Left ventricle myocardium inferior (tissue), 1 donor: ENCODE results near the gene P2RY11. TPM values are rescaled to one million over a fixed set of nuclear protein-coding genes. Genes with fewer than 3 reads are reported as not detected.

Source experiments
- DNase-seq: peaks from one replicate; pipeline ENCODE4 v3.0.0-alpha.2; 2020
- H3K27ac ChIP-seq: fragments of 200-600 bp; replicated peaks from 2 replicates; pipeline ENCODE4 v1.8.0; 2021
- H3K27me3 ChIP-seq: fragments of 200-600 bp; 2 replicates; pipeline ENCODE4 v1.8.0; 2021; ENCODE audit warnings: low read depth
- H3K36me3 ChIP-seq: fragments of 200-600 bp; 2 replicates; pipeline ENCODE4 v1.8.0; 2021
- H3K4me1 ChIP-seq: fragments of 200-600 bp; 2 replicates; pipeline ENCODE4 v1.8.0; 2021
- H3K4me3 ChIP-seq: fragments of 200-600 bp; 2 replicates; pipeline ENCODE4 v1.8.0; 2021; ENCODE audit warnings: mild to moderate bottlenecking, moderate library complexity
- H3K9me3 ChIP-seq: fragments of 200-600 bp; replicated peaks from 2 replicates; pipeline ENCODE4 v1.8.0; 2021
- intact Hi-C: fragments of 100-400 bp; cut with micrococcal nuclease; formaldehyde crosslinking; loops from one replicate; pipeline ENCODE4 v1.11.0; 2022
- total RNA-seq: library from RNA; stranded (reverse); fragmentation: NEBNext Ultra II Directional; extraction: Animal tissue kit (Norgen Biotek cat#: 25700); gene quantifications from one replicate; pipeline ENCODE4 v1.2.1, GENCODE V29; 2021
- TF ChIP-seq, protein P1 (sequence below): fragments of 200-600 bp; IDR thresholded peaks from 2 replicates; pipeline ENCODE4 v1.8.0; 2021; ENCODE audit warnings: antibody characterized with exemption, mild to moderate bottlenecking, borderline replicate concordance
- donor health status: DM: no; HTN: yes; CAD: no; lungs with severe emphysema.

The P2RY11 gene
- total RNA-seq, 1 donor from 2014 or later, result 4.1 TPM

DNA sequence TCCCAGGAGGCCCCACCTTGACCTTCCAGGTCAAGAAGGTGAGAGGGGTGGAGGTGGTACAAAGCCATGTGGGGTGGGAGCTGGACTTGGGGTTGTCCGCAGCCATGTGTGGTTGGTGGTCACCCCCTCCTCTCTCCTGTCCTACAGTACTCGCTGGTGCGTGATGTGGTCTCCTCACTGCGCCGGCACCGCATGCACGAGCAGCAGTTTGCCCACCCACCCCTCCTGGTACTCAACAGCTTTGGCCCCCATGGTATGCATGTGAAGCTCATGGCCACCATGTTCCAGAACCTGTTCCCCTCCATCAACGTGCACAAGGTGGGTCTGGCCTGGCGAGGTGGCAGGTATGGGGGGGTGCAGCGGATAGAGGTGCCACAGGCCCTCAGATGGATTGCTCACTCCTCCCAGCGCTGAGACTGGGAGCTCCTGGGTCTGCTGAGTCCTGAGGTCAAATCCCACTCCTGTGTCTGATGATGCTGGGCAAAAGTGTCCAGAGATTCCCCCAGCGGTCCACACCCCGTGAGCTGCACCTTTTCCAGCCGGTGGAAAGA lies 3.6 kb upstream of the P2RY11 start:
- Histone ChIP-seq H3K4me1 (peaks cover 26% of the 10 kb centered on the region), H3K27me3 (no peaks in the 10 kb centered on the region), H3K9me3 (no peaks in the 10 kb centered on the region), H3K4me3 (no peak overlapping the region), H3K27ac (no peak overlapping the region), H3K36me3 (peaks cover 44% of the 10 kb centered on the region)
- TF ChIP-seq, protein P1, sequence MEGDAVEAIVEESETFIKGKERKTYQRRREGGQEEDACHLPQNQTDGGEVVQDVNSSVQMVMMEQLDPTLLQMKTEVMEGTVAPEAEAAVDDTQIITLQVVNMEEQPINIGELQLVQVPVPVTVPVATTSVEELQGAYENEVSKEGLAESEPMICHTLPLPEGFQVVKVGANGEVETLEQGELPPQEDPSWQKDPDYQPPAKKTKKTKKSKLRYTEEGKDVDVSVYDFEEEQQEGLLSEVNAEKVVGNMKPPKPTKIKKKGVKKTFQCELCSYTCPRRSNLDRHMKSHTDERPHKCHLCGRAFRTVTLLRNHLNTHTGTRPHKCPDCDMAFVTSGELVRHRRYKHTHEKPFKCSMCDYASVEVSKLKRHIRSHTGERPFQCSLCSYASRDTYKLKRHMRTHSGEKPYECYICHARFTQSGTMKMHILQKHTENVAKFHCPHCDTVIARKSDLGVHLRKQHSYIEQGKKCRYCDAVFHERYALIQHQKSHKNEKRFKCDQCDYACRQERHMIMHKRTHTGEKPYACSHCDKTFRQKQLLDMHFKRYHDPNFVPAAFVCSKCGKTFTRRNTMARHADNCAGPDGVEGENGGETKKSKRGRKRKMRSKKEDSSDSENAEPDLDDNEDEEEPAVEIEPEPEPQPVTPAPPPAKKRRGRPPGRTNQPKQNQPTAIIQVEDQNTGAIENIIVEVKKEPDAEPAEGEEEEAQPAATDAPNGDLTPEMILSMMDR, result no peak
- intact Hi-C loops, result no loop called here
- DNase-seq, result no peak

DNA sequence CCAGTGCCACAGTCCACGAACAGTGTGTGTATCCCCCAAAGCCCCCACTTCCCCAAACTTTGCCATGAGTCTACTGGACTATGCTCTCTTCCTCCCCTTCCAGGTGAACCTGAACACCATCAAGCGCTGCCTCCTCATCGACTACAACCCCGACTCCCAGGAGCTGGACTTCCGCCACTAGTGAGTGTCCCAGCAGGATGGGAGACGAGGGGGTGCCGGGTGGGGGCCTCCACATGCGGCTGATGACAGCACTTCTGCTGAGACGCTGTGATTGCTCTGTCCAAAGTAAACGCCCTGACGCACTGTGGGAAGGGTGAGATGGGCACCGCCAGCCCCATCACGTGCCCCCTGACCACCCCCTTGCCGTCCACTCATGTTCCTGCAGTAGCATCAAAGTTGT lies 2.0 kb upstream of the P2RY11 start:
- intact Hi-C loops, result no loop called here
- Histone ChIP-seq H3K27ac (no peak overlapping the region), H3K4me1 (peaks cover 31% of the 10 kb centered on the region), H3K27me3 (no peaks in the 10 kb centered on the region), H3K9me3 (no peaks in the 10 kb centered on the region), H3K4me3 (no peak overlapping the region), H3K36me3 (peaks cover 45% of the 10 kb centered on the region)
- DNase-seq, result no peak
- TF ChIP-seq, protein P1, result no peak

DNA sequence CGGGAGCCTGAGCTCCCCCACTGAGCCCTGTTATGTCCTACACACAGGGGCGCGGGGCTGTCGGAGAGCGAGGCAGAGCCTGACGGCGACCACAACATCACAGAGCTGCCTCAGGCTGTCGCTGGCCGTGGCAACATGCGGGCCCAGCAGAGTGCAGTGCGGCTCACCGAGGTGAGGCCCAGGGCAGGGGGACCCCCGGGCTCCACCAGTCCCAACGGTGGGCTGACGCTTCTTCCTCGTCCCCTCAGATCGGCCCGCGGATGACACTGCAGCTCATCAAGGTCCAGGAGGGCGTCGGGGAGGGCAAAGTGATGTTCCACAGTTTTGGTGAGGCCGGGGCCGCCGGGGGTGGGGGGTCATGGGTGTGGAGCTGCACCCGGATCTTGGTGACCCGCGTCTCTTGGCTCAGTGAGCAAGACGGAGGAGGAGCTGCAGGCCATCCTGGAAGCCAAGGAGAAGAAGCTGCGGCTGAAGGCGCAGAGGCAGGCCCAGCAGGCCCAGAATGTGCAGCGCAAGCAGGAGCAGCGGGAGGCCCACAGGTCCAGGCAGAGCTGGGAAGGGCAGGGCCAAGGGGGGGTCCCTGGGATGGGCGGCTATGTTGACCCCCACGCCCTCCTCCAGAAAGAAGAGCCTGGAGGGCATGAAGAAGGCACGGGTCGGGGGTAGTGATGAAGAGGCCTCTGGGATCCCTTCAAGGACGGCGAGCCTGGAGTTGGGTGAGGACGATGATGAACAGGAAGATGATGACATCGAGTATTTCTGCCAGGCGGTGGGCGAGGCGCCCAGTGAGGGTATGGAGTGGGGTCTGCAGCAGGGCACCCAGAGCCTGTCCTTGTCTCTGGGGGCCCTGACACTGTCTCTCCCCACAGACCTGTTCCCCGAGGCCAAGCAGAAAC lies 1.2 kb upstream of the P2RY11 start:
- H3K27ac ChIP-seq, result no peak overlapping the region

DNA sequence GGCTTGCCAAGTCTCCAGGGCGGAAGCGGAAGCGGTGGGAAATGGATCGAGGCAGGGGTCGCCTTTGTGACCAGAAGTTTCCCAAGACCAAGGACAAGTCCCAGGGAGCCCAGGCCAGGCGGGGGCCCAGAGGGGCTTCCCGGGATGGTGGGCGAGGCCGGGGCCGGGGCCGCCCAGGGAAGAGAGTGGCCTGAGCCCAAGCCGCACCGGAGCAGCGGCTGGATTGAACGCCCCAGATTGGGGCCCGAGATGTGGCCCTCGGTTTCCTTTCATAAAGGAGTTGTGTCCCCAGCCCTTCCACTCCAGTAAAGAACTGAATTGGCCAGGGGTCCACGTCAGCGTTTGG lies 548 bp upstream of the P2RY11 start:
- H3K27ac ChIP-seq, result no peak overlapping the region
- intact Hi-C loops, result no loop called here

More for the DNA sequence above, 1.2 kb upstream of the P2RY11 start:
- intact Hi-C loops, result no loop called here
- no peaks in the 10 kb centered on the region for H3K9me3 ChIP-seq
- peaks cover 53% of the 10 kb centered on the region for H3K36me3 ChIP-seq
- TF ChIP-seq, protein P1, result no peak
- no peak for DNase-seq
- H3K27me3 ChIP-seq, result no peaks in the 10 kb centered on the region
- no peak overlapping the region for H3K4me3 ChIP-seq
- peaks cover 31% of the 10 kb centered on the region for H3K4me1 ChIP-seq

DNA sequence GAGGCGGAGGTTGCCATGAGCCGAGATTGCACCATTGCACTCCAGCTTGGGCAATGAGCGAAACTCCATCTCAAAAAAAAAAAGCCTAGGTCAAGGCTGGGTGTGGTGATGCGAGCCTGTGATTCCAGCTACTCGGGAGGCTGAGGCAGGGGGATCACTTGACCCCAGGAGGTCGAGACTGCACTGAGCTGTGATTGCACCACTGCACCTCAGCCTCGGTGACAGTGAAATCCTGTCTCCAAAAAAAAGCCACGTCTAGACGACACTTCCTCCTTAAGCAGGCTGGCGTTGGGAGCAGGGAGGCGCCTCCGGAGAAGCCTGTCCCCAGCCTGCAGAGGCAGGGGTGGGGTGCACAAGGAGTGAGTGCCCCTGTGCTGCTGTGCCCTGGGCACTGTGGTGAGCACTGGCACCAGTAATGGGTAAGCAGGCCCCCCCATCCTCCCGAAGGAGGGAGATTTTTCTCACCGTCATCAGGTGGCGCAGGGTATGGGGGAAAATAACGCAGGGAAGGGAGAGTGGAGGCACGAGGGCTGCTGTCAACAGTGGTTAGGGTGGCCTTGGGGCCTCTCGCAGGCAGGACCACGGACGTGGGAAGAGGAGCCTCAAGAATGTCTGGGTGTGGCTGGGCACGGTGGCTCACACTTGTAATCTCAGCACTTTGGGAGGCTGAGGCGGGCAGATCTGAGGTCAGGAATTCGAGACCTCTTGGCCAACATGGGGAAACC lies 706 bp downstream of the P2RY11 start:
- intact Hi-C loops, result no loop called here
- no peak for DNase-seq

More for the DNA sequence above, 548 bp upstream of the P2RY11 start:
- H3K27me3 ChIP-seq, result no peaks in the 10 kb centered on the region
- TF ChIP-seq, protein P1, result no peak
- DNase-seq, result no peak
- H3K4me3 ChIP-seq, result no peak overlapping the region
- no peaks in the 10 kb centered on the region for H3K9me3 ChIP-seq
- H3K36me3 ChIP-seq, result peaks cover 59% of the 10 kb centered on the region
- peaks cover 30% of the 10 kb centered on the region for H3K4me1 ChIP-seq

More for the DNA sequence above, 706 bp downstream of the P2RY11 start:
- Histone ChIP-seq H3K36me3 (peaks cover 71% of the 10 kb centered on the region), H3K27ac (peak overlapping the region; percentile 12), H3K4me1 (peaks cover 27% of the 10 kb centered on the region), H3K9me3 (no peaks in the 10 kb centered on the region), H3K4me3 (no peak overlapping the region), H3K27me3 (no peaks in the 10 kb centered on the region)
- TF ChIP-seq, protein P1, result no peak
